Testis (tissue), 3 donors: ENCODE data around the gene FAM193B. TPM values are rescaled to one million over a fixed set of nuclear protein-coding genes. Genes with fewer than 3 reads are reported as not detected.

Source experiments
- DNase-seq: peaks from one replicate; pipeline ENCODE4 v3.0.0-alpha.2; 2019
- H3K27ac ChIP-seq, 2 donors: fragments of 200-600 bp; sonication (generic); one replicate each; pipeline ENCODE4 v1.5.1; 2019
- H3K27me3 ChIP-seq: fragments of 200-600 bp; sonication (generic); one replicate; pipeline ENCODE4 v1.5.1; 2019
- H3K36me3 ChIP-seq: fragments of 200-600 bp; sonication (generic); one replicate; pipeline ENCODE4 v1.5.1; 2017; ENCODE audit warnings: low read depth; ENCODE audit errors: missing control alignments
- H3K4me1 ChIP-seq: fragments of 200-600 bp; sonication (generic); one replicate; pipeline ENCODE4 v1.5.1; 2019
- H3K4me3 ChIP-seq, 2 donors: fragments of 200-600 bp; sonication (generic); one replicate each; pipeline ENCODE4 v1.5.1; 2017 to 2019
- H3K9me3 ChIP-seq: fragments of 200-600 bp; sonication (generic); one replicate; pipeline ENCODE4 v1.5.1; 2017
- POLR2A ChIP-seq: fragments of 450-650 bp; IDR thresholded peaks from one replicate; pipeline ENCODE4 v1.6.1; 2017; ENCODE audit warnings: antibody characterized with exemption, mild to moderate bottlenecking, moderate library complexity
- WGBS, 2 donors: methylation state at CpG; one replicate each; pipeline ENCODE4 v1.1.5; 2018; 5-methylcytosine and 5-hydroxymethylcytosine counted together
- intact Hi-C: fragments of 100-400 bp; cut with DNase I; formaldehyde crosslinking; loops from one replicate; pipeline ENCODE4 v1.15.1; 2023; ENCODE audit warnings: low total_unique reads
- polyA plus RNA-seq: library from polyadenylated mRNA; stranded (reverse); fragments of 350-450 nt; fragmentation: Illumina TruSeq; extraction: RNeasy Lipid Tissue Mini Kit (QIAGEN cat#74804); gene quantifications from one replicate; pipeline ENCODE4 v1.2.3, GENCODE V29; 2014; ENCODE audit warnings: low read depth, low replicate concordance; ENCODE audit not compliant: insufficient read depth
- total RNA-seq, 2 donors: library from RNA; depleted of rRNA; stranded (reverse); fragments of >200 nt; gene quantifications; one replicate each; pipeline ENCODE4 v1.2.3, GENCODE V29; 2016
- TF ChIP-seq, protein P1 (sequence below), 3 experiments: fragments of 450-650 bp in 2 of 3; fragments of 200-600 bp in 1 of 3; sonication (generic) in 1 of 3; IDR thresholded peaks; one replicate each; pipeline ENCODE4 v1.5.1; 2016 to 2019; ENCODE audit warnings: antibody characterized with exemption in 3 of 3, mild to moderate bottlenecking in 2 of 3, moderate library complexity in 1 of 3

The FAM193B gene
- total and polyA plus RNA-seq, 3 donors from 2014 or later = 81.3 to 157 (median 111) TPM

DNA sequence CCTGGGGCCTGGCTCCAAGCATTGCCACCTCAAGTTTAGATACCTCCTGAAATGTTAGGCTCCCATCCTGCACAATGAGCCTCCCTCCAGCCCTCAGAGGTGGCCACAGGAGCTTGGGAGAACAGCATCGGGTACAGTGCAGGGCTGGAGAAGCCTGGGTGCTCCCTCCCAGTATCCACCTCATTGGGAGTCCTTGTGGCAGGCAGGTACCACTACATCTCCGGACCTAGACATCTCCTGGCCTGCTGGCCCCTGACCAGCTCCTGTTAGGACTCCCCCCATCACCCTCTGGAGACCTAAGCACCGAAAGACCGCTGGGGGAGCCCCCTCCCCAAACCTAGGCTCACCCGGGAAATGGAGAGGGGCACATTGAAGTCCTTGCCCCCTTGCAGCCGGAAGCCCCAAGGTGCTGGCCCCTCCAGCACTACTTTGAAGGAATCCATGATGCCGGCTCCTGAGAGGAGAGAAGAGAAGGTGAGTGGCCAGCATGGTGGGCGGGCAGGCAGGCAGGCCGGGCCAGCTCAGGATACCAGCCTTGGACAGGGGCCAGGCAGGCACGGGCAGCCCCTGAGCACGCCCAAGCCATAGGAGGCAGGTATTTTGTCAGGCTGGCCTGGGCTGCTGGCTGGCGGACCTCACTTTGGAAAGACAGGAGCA lies 58.2 kb downstream of the FAM193B start:
- H3K27me3 ChIP-seq = no peaks in the 10 kb centered on the region
- no peak for TF ChIP-seq POLR2A
- TF ChIP-seq, protein P1, sequence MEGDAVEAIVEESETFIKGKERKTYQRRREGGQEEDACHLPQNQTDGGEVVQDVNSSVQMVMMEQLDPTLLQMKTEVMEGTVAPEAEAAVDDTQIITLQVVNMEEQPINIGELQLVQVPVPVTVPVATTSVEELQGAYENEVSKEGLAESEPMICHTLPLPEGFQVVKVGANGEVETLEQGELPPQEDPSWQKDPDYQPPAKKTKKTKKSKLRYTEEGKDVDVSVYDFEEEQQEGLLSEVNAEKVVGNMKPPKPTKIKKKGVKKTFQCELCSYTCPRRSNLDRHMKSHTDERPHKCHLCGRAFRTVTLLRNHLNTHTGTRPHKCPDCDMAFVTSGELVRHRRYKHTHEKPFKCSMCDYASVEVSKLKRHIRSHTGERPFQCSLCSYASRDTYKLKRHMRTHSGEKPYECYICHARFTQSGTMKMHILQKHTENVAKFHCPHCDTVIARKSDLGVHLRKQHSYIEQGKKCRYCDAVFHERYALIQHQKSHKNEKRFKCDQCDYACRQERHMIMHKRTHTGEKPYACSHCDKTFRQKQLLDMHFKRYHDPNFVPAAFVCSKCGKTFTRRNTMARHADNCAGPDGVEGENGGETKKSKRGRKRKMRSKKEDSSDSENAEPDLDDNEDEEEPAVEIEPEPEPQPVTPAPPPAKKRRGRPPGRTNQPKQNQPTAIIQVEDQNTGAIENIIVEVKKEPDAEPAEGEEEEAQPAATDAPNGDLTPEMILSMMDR (IDR thresholded peaks at IDR 0.05) = peak in 1 of 3 experiments; percentile 14
- no peak for DNase-seq
- peak overlapping the region; percentile 85 to 86 for H3K27ac ChIP-seq
- H3K36me3 ChIP-seq = no peaks in the 10 kb centered on the region
- H3K4me3 ChIP-seq = peak overlapping the region; percentile 58 to 85
- H3K9me3 ChIP-seq = no peaks in the 10 kb centered on the region
- intact Hi-C loops = no loop called here
- WGBS, 2 donors = 6 to 16% methylated on average over 6 to 12 of the region's 12 CpGs
- H3K4me1 ChIP-seq = peaks cover 51% of the 10 kb centered on the region

DNA sequence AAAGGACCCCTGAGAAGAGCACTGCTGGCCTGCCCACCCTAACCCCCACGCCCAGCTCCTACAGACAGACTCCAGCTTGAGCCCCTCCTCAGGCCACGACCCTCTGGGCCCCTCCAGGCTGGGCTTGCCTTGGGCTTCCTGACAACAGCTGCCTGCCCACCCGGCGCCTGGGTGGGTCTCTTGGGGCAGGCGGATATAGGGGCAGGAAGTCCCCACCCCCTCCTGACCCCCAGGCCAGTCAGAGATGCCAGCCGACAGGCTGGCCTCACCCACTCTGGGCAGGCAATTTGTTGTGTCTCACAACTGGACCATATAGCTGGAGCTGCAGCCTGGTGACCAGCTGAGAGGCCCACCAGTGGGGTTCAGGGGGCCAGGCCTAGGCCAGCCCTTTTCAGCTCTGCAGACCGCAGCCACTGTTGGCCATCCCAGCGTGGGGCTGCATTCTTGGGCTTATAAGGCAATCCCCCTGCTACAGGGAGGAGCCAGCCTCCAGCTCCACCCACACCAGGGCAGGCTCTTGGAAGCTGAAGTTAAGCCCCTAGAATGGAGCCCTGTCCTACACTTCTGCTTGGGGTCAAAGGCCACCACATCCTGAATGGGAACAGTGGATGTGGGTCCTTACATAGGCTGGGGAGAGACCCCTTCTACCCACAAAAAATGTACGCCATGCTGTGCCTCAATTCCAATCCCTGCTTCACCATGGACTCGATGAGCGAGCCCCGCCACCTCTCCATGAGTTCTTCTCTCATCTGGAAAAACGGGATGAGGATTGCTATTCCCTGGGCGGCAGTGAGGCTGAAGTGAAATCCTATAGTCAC lies 58.9 kb downstream of the FAM193B start:
- peak; percentile 58 for DNase-seq
- no peaks in the 10 kb centered on the region for H3K27me3 ChIP-seq
- H3K9me3 ChIP-seq = no peaks in the 10 kb centered on the region
- H3K36me3 ChIP-seq = no peaks in the 10 kb centered on the region
- peak overlapping the region; percentile 85 to 86 for H3K27ac ChIP-seq
- TF ChIP-seq, protein P1 (IDR thresholded peaks at IDR 0.05) = no peak
- no peak for TF ChIP-seq POLR2A
- H3K4me1 ChIP-seq = peaks cover 44% of the 10 kb centered on the region
- H3K4me3 ChIP-seq = peak overlapping the region in 1 of 2 donors; percentile 85
- 70 to 71% methylated on average over 6 to 14 of the region's 14 CpGs for WGBS, 2 donors
- intact Hi-C loops = no loop called here

DNA sequence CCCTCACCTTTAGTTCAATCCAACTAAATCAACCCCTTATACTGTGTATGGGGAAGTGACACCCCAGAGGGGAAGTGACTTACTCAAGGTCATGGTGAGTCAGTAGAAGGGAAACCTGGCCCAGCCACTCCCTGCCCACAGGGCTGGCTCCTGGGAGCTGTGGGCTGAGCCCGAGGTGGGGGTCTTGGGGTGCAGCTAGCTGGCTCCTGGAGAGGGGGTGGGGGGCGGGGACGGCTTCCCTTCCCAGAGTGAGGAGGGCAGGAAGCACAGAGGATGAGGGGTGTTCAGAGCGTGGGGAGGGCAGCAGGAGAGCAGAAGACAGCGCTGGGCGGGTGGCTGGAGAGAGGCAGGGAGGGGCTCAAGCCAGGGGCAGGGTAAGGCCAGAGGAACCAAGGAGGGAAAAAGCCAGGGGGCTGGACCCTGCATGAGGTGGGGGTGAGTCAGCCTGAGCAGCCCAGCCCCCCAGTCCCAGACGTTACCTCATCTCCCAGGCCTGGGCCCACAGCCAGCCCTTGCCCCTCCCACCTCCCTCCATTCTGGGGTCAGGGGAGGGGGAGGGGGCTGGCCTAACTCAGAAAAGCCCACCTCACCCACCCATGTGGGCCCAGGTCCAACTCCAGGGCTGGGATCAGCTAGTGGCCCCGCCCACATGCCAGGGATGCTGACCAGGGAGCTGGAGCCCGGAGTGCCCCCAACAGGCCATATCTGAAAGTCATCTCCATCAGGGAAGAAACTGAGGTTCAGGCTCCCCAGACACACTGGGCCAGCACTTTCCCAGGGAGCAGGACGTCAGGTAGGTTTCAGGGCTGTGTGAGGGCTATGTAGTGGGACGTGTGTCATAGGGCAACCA lies 59.8 kb downstream of the FAM193B start:
- H3K4me1 ChIP-seq = peaks cover 40% of the 10 kb centered on the region
- peak overlapping the region; percentile 85 to 86 for H3K27ac ChIP-seq
- H3K9me3 ChIP-seq = no peaks in the 10 kb centered on the region
- TF ChIP-seq, protein P1 (IDR thresholded peaks at IDR 0.05) = no peak
- TF ChIP-seq POLR2A = no peak
- 55 to 64% methylated on average over 9 to 11 of the region's 11 CpGs for WGBS, 2 donors
- intact Hi-C loops = no loop called here
- DNase-seq = no peak
- H3K36me3 ChIP-seq = no peaks in the 10 kb centered on the region
- no peak overlapping the region for H3K4me3 ChIP-seq
- no peaks in the 10 kb centered on the region for H3K27me3 ChIP-seq

DNA sequence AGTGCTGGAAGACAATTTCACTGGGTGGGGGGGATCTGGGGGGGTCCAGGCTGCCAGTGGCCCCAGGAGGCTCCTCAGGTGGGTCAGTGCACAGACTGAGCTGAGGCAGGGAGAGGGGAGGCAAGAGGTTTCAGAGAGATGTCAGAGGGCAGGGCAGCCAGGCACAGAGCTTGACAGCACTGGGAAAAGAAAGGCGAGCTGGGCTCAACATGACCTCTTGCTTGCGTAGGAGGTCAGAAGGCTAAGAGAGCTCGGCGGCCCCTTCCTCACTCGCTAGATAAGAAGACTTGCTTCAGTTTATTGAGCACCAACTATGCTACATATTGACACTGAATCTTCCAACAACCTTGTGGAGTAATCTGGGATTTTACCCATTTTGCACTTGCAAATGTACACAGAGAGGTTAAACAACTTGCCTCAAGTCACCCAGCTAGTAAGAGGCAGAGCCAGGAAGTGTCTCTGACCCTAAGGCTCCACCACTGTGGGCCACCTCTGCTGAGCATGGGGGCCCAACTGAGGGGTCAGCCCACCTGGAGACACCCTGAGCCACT lies 60.5 kb downstream of the FAM193B start:
- H3K36me3 ChIP-seq = no peaks in the 10 kb centered on the region

More for the DNA sequence above, 60.5 kb downstream of the FAM193B start:
- H3K27ac ChIP-seq = peak overlapping the region in 1 of 2 donors; percentile 86
- DNase-seq = no peak
- no peaks in the 10 kb centered on the region for H3K27me3 ChIP-seq
- WGBS, 2 donors = 65 to 79% methylated on average over 5 of the region's 5 CpGs
- no peak overlapping the region for H3K4me3 ChIP-seq
- TF ChIP-seq POLR2A = no peak
- TF ChIP-seq, protein P1 (IDR thresholded peaks at IDR 0.05) = no peak
- H3K4me1 ChIP-seq = peaks cover 37% of the 10 kb centered on the region
- intact Hi-C loops = no loop called here
- no peaks in the 10 kb centered on the region for H3K9me3 ChIP-seq
